CD4-positive, alpha-beta T cell (primary cell): Measurements from ENCODE around the gene KRTAP21-3. TPM values are rescaled to one million over a fixed set of nuclear protein-coding genes. Genes with fewer than 3 reads are reported as not detected.

Experiments used
- ATAC-seq: fragments of 200-7000 bp; cut with Tn5 transposase; one replicate; pipeline ENCODE4 v1.10.0; 2022; ENCODE audit warnings: mild to moderate bottlenecking; ENCODE audit not compliant: poor library complexity
- CTCF ChIA-PET: fragments of 350-600 bp; sonication (Branson Sonifier 250); formaldehyde crosslinking; loops from one replicate; lab custom pipeline; 2021; ENCODE audit warnings: antibody characterized with exemption, inconsistent platforms; lab: Charles Lee
- POLR2A ChIA-PET: fragments of 350-600 bp; sonication (Branson Sonifier 250); formaldehyde crosslinking; loops from one replicate; lab custom pipeline; 2021; ENCODE audit warnings: antibody characterized with exemption, inconsistent platforms; lab: Charles Lee
- DNase-seq, 14 experiments: peaks; one replicate each; pipeline ENCODE4 v3.0.0-alpha.2; 2013 to 2020; ENCODE audit warnings: mixed read lengths in 2 of 14
- H3K27ac ChIP-seq, 2 donors: one replicate each; pipeline versions ENCODE4 v1.5.1 to v1.7.0; 2013; ENCODE audit warnings: low read length in 2 of 2, low read depth in 1 of 2, mild to moderate bottlenecking in 1 of 2
- H3K27me3 ChIP-seq, 2 experiments: 1 replicate in 1 of 2; 2 replicates in 1 of 2; pipeline versions ENCODE4 v1.6.1 to v1.7.0; 2013; ENCODE audit warnings: low read length in 2 of 2, control low read depth in 1 of 2, mild to moderate bottlenecking in 1 of 2, moderate library complexity in 1 of 2; ENCODE audit not compliant: insufficient read depth in 2 of 2, control insufficient read depth in 1 of 2
- H3K36me3 ChIP-seq: one replicate; pipeline ENCODE4 v1.6.1; 2013; ENCODE audit warnings: low read length, control low read depth; ENCODE audit not compliant: insufficient read depth
- H3K4me1 ChIP-seq: one replicate; pipeline ENCODE4 v1.6.1; 2013; ENCODE audit warnings: low read length, control low read depth; ENCODE audit not compliant: insufficient read depth
- H3K4me3 ChIP-seq: one replicate; pipeline ENCODE4 v1.5.1; 2013; ENCODE audit warnings: mild to moderate bottlenecking, low read length, moderate library complexity
- H3K9me3 ChIP-seq, 2 experiments: 1 replicate in 1 of 2; 2 replicates in 1 of 2; pipeline versions ENCODE4 v1.6.1 to v1.7.0; 2013; ENCODE audit warnings: low read length in 2 of 2, mild to moderate bottlenecking in 2 of 2, control low read depth in 1 of 2, moderate library complexity in 1 of 2; ENCODE audit not compliant: control insufficient read depth in 1 of 2, insufficient read depth in 1 of 2
- H3K27ac Mint-ChIP-seq: one replicate; pipeline ENCODE4 v1.8.0; 2020; ENCODE audit warnings: mixed read lengths
- H3K27me3 Mint-ChIP-seq: one replicate; pipeline ENCODE4 v1.8.0; 2021; ENCODE audit warnings: mixed read lengths
- H3K36me3 Mint-ChIP-seq: one replicate; pipeline ENCODE4 v1.8.0; 2021; ENCODE audit warnings: low read depth, mixed read lengths
- H3K4me1 Mint-ChIP-seq: one replicate; pipeline ENCODE4 v1.8.0; 2021; ENCODE audit warnings: low read depth, mixed read lengths
- H3K4me3 Mint-ChIP-seq: one replicate; pipeline ENCODE4 v1.8.0; 2020; ENCODE audit warnings: mild to moderate bottlenecking, mixed read lengths
- H3K9me3 Mint-ChIP-seq: one replicate; pipeline ENCODE4 v1.8.0; 2020; ENCODE audit warnings: mixed read lengths
- CTCF ChIP-seq: fragments of 200-600 bp; IDR thresholded peaks from one replicate; pipeline ENCODE4 v1.8.0; 2022; ENCODE audit warnings: antibody characterized with exemption, mild to moderate bottlenecking
- intact Hi-C, 2 experiments: fragments of 100-400 bp; cut with DNase I in 1 of 2; cut with micrococcal nuclease in 1 of 2; formaldehyde crosslinking; loops; one replicate each; pipeline versions ENCODE4 v1.15.1 to v1.9.0; 2023 to 2025; cut with DNase I, micrococcal nuclease
- total RNA-seq, 174 experiments: library from RNA in 2 of 174; stranded (reverse) in 2 of 174; gene quantifications; one replicate each; pipeline ENCODE4 v1.2.3 and lab custom pipeline; 2021 to 2026

The KRTAP21-3 gene
- total RNA-seq, 2 experiments from 2014 or later, result not detected

DNA sequence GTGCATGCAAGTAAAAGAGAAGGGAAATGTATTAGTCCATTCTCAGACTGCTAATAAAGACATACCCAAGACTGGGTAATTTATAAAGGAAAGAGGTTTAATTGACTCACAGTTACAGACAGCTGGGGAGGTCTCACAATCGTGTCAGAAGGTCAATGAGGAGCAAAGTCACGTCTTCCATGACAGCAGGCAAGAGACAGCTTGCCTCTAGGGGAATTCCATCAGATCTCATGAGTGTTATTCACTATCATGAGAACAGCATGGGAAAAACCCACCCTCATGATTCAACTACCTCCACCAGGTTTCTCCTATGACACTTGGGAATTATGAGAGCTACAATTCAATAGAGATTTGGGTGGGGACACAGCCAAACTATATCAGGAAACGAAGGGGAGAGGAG, 8.1 kb downstream of the KRTAP21-3 start:
- Mint-ChIP-seq H3K27ac (no peak overlapping the region), H3K27me3 (no peaks in the 10 kb centered on the region), H3K9me3 (no peaks in the 10 kb centered on the region), H3K4me1 (no peaks in the 10 kb centered on the region), H3K4me3 (no peak overlapping the region), H3K36me3 (no peaks in the 10 kb centered on the region)
- intact Hi-C loops, result no loop called here
- H3K36me3 ChIP-seq, result no peaks in the 10 kb centered on the region
- no peak for TF ChIP-seq CTCF
- H3K4me3 ChIP-seq, result no peak overlapping the region
- CTCF ChIA-PET, result no interaction called here
- ATAC-seq (no peak), DNase-seq (no peak)
- H3K9me3 ChIP-seq, result peaks cover 0 to 4% of the 10 kb centered on the region in 2 experiments
- POLR2A ChIA-PET, result no interaction called here
- no peak overlapping the region for H3K27ac ChIP-seq
- H3K4me1 ChIP-seq, result no peaks in the 10 kb centered on the region
- H3K27me3 ChIP-seq, result no peaks in the 10 kb centered on the region

DNA sequence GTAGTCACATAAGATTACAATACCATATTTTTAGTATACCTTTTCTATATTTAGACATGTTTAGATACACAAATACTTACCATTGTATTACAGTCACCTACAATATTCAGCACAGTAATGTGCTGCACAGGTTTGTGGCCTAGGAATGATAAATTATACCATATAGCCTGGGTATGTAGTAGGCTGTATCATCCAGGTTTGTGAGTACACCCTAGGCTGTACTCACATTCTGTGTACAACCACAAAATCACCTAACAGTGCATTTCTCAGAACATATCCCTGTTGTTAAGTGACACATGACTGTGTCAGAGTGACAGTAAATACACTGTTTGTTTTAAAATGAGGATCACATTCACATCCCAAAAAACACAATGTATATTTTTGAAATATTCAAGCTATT, 11.2 kb downstream of the KRTAP21-3 start:
- intact Hi-C loops, result no loop called here
- no peak for DNase-seq
- H3K27ac ChIP-seq, result no peak overlapping the region
- no peak for TF ChIP-seq CTCF
- ChIA-PET CTCF (no interaction called here), POLR2A (no interaction called here)
- H3K36me3 Mint-ChIP-seq, result no peaks in the 10 kb centered on the region
- no peak overlapping the region for H3K27ac Mint-ChIP-seq
- H3K27me3 ChIP-seq, result no peaks in the 10 kb centered on the region
- no peaks in the 10 kb centered on the region for H3K9me3 Mint-ChIP-seq
- H3K4me1 Mint-ChIP-seq, result no peaks in the 10 kb centered on the region
- no peak for ATAC-seq
- H3K4me3 ChIP-seq, result no peak overlapping the region
- no peaks in the 10 kb centered on the region for H3K36me3 ChIP-seq
- H3K27me3 Mint-ChIP-seq, result no peaks in the 10 kb centered on the region
- peaks cover 0 to 4% of the 10 kb centered on the region in 2 experiments for H3K9me3 ChIP-seq
- H3K4me1 ChIP-seq, result no peaks in the 10 kb centered on the region
- no peak overlapping the region for H3K4me3 Mint-ChIP-seq

DNA sequence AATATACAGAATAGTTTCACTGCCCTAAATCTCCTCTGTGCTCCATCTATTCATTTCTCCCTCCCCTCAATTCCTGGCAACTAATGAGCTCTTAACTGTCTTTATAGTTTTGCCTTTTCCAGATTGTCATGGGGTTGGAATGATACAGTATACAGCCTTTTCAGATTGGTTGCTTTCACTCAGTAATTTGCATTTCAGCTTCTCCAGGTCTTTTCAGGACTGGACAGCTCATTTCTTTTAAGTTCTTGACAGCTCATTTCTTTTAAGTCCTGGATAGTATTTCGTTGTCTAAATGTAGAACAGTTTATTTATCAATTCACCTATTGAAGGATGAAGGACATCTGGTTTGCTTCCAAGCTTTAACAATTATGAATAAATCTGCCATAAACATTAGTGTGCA, 22.6 kb downstream of the KRTAP21-3 start:
- ATAC-seq, result no peak
- Histone ChIP-seq H3K36me3 (no peaks in the 10 kb centered on the region), H3K27me3 (no peaks in the 10 kb centered on the region), H3K4me3 (no peak overlapping the region), H3K9me3 (peaks cover 0 to 4% of the 10 kb centered on the region in 2 experiments), H3K4me1 (no peaks in the 10 kb centered on the region), H3K27ac (no peak overlapping the region)
- Mint-ChIP-seq H3K36me3 (no peaks in the 10 kb centered on the region), H3K4me3 (no peak overlapping the region), H3K27me3 (no peaks in the 10 kb centered on the region), H3K4me1 (no peaks in the 10 kb centered on the region), H3K27ac (no peak overlapping the region), H3K9me3 (no peaks in the 10 kb centered on the region)
- DNase-seq, result no peak
- intact Hi-C loops, result no loop called here
- ChIA-PET CTCF (no interaction called here), POLR2A (no interaction called here)
- TF ChIP-seq CTCF, result no peak
